Neuronal stem cell (in vitro differentiated cells): ENCODE measurements around the gene POLA2.

ENCODE experiments used
- DNase-seq: peaks from one replicate; pipeline ENCODE4 v3.0.0-alpha.2; 2013; ENCODE audit warnings: low spot score
- H2AFZ ChIP-seq: one replicate; pipeline ENCODE4 v1.6.1; 2013; ENCODE audit warnings: mild to moderate bottlenecking, low read length, inconsistent platforms
- H2AK5ac ChIP-seq: 2 replicates; pipeline ENCODE4 v1.6.1; 2013; ENCODE audit warnings: low read depth, mild to moderate bottlenecking, inconsistent platforms, low read length, moderate library complexity, mixed read lengths
- H2BK120ac ChIP-seq: 2 replicates; pipeline ENCODE4 v1.6.1; 2013; ENCODE audit warnings: low read depth, mild to moderate bottlenecking, inconsistent platforms, low read length, moderate library complexity, mixed read lengths
- H2BK12ac ChIP-seq: one replicate; pipeline ENCODE4 v1.6.1; 2013; ENCODE audit warnings: low read length, inconsistent platforms
- H2BK15ac ChIP-seq: 2 replicates; pipeline ENCODE4 v1.6.1; 2013; ENCODE audit warnings: mild to moderate bottlenecking, low read length, inconsistent platforms, mixed read lengths
- H2BK5ac ChIP-seq: one replicate; pipeline ENCODE4 v1.6.1; 2013; ENCODE audit warnings: inconsistent platforms, mild to moderate bottlenecking, low read length, moderate library complexity
- H3K14ac ChIP-seq: one replicate; pipeline ENCODE4 v1.6.1; 2013; ENCODE audit warnings: low read length, inconsistent platforms
- H3K18ac ChIP-seq: 2 replicates; pipeline ENCODE4 v1.6.1; 2013; ENCODE audit warnings: low read length, inconsistent platforms
- H3K23ac ChIP-seq: 2 replicates; pipeline ENCODE4 v1.6.1; 2013; ENCODE audit warnings: low read depth, mild to moderate bottlenecking, mixed read lengths, low read length, inconsistent platforms; ENCODE audit not compliant: poor library complexity
- H3K27ac ChIP-seq: replicated peaks from 3 replicates; pipeline ENCODE4 v1.5.1; 2013; ENCODE audit warnings: low read length, inconsistent platforms
- H3K27me3 ChIP-seq, 3 experiments: 2 replicates each; pipeline ENCODE4 v1.6.1; 2013; ENCODE audit warnings: low read length in 3 of 3, mild to moderate bottlenecking in 2 of 3, inconsistent platforms in 1 of 3, low read depth in 1 of 3, mixed read lengths in 1 of 3, moderate library complexity in 1 of 3; ENCODE audit not compliant: control insufficient read depth in 3 of 3, insufficient read depth in 3 of 3
- H3K36me3 ChIP-seq, 2 donors: replicated peaks in 1 of 2; 2 replicates each; pipeline ENCODE4 v1.6.1; 2013; ENCODE audit warnings: low read length in 2 of 2; ENCODE audit not compliant: control insufficient read depth in 2 of 2, insufficient read depth in 2 of 2
- H3K4ac ChIP-seq: 2 replicates; pipeline ENCODE4 v1.6.1; 2013; ENCODE audit warnings: inconsistent platforms, mild to moderate bottlenecking, low read length, moderate library complexity
- H3K4me1 ChIP-seq, 2 donors: 1 replicate in 1 of 2; 2 replicates in 1 of 2; pipeline ENCODE4 v1.6.1; 2013; ENCODE audit warnings: low read length in 2 of 2, low read depth in 1 of 2; ENCODE audit not compliant: control insufficient read depth in 2 of 2, insufficient read depth in 1 of 2
- H3K4me2 ChIP-seq: one replicate; pipeline ENCODE4 v1.6.1; 2013; ENCODE audit warnings: mild to moderate bottlenecking, low read length, inconsistent platforms; ENCODE audit not compliant: insufficient read depth, poor library complexity, severe bottlenecking
- H3K4me3 ChIP-seq, 2 donors: 2 replicates each; pipeline ENCODE4 v1.5.1; 2013; ENCODE audit warnings: low read length in 2 of 2, mild to moderate bottlenecking in 2 of 2, inconsistent platforms in 1 of 2, moderate library complexity in 1 of 2
- H3K79me1 ChIP-seq: one replicate; pipeline ENCODE4 v1.6.1; 2013; ENCODE audit warnings: low read depth, mild to moderate bottlenecking, inconsistent platforms, low read length, moderate library complexity
- H3K9ac ChIP-seq: one replicate; pipeline ENCODE4 v1.6.1; 2013; ENCODE audit warnings: mild to moderate bottlenecking, low read depth, low read length, inconsistent platforms; ENCODE audit not compliant: poor library complexity
- H3K9me3 ChIP-seq, 2 donors: replicated peaks in 1 of 2; 2 replicates each; pipeline versions ENCODE3 to v1.6.1; 2013; ENCODE audit warnings: low read length in 2 of 2, mild to moderate bottlenecking in 2 of 2, inconsistent platforms in 1 of 2, low read depth in 1 of 2, mixed read lengths in 1 of 2, moderate library complexity in 1 of 2; ENCODE audit not compliant: control insufficient read depth in 2 of 2, insufficient read depth in 1 of 2
- H4K8ac ChIP-seq: one replicate; pipeline ENCODE4 v1.6.1; 2013; ENCODE audit warnings: low read depth, mild to moderate bottlenecking, inconsistent platforms, low read length, moderate library complexity
- H4K91ac ChIP-seq: one replicate; pipeline ENCODE4 v1.6.1; 2013; ENCODE audit warnings: low read length, low read depth, mild to moderate bottlenecking, inconsistent platforms; ENCODE audit not compliant: poor library complexity
- WGBS, 2 donors: extraction: QIAGEN DNeasy Blood & Tissue Kit; methylation state at CpG; one replicate each; pipeline ENCODE4 v1.1.7; 2013; ENCODE audit warnings: missing lambda C conversion rate in 2 of 2, mixed read lengths in 1 of 2; ENCODE audit not compliant: insufficient read length in 2 of 2, insufficient replicate concordance in 1 of 2; ENCODE audit errors: extremely low coverage in 2 of 2; 5-methylcytosine and 5-hydroxymethylcytosine counted together

The POLA2 gene

DNA sequence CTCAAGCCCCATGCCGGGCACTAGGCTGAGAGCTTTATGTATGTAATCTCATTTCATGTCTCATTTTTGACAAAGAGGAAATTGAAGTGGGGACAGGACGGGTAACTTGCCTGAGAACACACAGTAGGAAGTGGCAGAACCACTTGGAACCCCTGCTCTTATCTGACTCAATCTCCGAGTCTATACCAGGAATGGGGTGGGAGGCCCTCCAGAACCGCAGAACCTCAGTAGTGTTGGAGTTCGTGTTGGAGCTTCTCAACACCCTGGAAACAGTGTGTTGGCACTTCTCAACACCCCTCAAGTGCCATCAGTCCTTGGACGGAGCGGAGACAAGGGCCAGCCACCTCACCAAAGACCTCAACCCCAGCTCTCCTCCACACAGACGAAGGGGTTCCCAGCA lies 38.8 kb upstream of the POLA2 start:
- Histone ChIP-seq H2AFZ (no peak overlapping the region), H3K23ac (no peak overlapping the region), H2BK15ac (no peak overlapping the region), H3K9ac (no peak overlapping the region), H3K9me3 (no peaks in the 10 kb centered on the region), H3K27ac (no peak overlapping the region), H4K91ac (no peak overlapping the region), H3K4me2 (no peak overlapping the region), H3K4me3 (no peak overlapping the region), H2AK5ac (peak overlapping the region; percentile 68), H2BK5ac (no peak overlapping the region), H2BK12ac (no peak overlapping the region), H3K79me1 (peaks cover under 1% of the 10 kb centered on the region), H3K4me1 (peaks cover 5 to 6% of the 10 kb centered on the region in 2 donors), H2BK120ac (no peak overlapping the region), H4K8ac (no peak overlapping the region), H3K4ac (no peak overlapping the region), H3K14ac (no peak overlapping the region), H3K18ac (no peak overlapping the region), H3K27me3 (peaks cover 0 to 6% (median 4%) of the 10 kb centered on the region in 3 experiments), H3K36me3 (no peaks in the 10 kb centered on the region)
- no peak for DNase-seq
- no CpG with 5 or more reads among the region's 8 CpGs for WGBS, 2 donors

DNA sequence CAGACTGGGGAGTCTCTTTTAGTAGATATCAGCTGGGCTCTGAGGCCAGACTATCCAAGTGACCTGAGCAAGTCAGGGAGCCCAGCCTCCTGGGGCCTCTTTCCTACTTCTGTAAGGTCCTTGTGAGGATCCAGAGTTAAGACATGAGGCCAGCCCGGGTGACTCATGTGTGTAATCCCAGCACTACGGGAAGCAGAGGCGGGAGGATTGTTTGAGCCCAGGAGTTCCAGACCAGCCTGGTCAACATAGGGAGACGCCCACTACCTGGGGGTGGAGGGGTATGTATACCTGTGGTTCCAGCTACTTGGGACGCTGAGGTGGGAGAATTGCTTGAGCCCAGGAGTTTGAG lies 36.9 kb upstream of the POLA2 start:
- Histone ChIP-seq H3K27ac (no peak overlapping the region), H3K4me1 (peaks cover 5 to 6% of the 10 kb centered on the region in 2 donors), H3K4ac (no peak overlapping the region), H3K4me2 (no peak overlapping the region), H3K27me3 (peaks cover 0 to 6% (median 4%) of the 10 kb centered on the region in 3 experiments), H2BK12ac (no peak overlapping the region), H2BK120ac (no peak overlapping the region), H3K9ac (no peak overlapping the region), H3K9me3 (peaks cover 2 to 3% of the 10 kb centered on the region in 2 donors), H3K79me1 (peaks cover 3% of the 10 kb centered on the region), H2AFZ (peak overlapping the region; percentile 97), H3K23ac (no peak overlapping the region), H2BK5ac (peak overlapping the region; percentile 66), H3K36me3 (no peaks in the 10 kb centered on the region), H3K14ac (no peak overlapping the region), H2BK15ac (peak overlapping the region; percentile 60), H3K18ac (peak overlapping the region; percentile 52), H4K91ac (no peak overlapping the region), H3K4me3 (peak overlapping the region in 1 of 2 donors; percentile 37), H2AK5ac (no peak overlapping the region), H4K8ac (no peak overlapping the region)
- WGBS, 2 donors, result no CpG with 5 or more reads among the region's 5 CpGs
- DNase-seq, result no peak

DNA sequence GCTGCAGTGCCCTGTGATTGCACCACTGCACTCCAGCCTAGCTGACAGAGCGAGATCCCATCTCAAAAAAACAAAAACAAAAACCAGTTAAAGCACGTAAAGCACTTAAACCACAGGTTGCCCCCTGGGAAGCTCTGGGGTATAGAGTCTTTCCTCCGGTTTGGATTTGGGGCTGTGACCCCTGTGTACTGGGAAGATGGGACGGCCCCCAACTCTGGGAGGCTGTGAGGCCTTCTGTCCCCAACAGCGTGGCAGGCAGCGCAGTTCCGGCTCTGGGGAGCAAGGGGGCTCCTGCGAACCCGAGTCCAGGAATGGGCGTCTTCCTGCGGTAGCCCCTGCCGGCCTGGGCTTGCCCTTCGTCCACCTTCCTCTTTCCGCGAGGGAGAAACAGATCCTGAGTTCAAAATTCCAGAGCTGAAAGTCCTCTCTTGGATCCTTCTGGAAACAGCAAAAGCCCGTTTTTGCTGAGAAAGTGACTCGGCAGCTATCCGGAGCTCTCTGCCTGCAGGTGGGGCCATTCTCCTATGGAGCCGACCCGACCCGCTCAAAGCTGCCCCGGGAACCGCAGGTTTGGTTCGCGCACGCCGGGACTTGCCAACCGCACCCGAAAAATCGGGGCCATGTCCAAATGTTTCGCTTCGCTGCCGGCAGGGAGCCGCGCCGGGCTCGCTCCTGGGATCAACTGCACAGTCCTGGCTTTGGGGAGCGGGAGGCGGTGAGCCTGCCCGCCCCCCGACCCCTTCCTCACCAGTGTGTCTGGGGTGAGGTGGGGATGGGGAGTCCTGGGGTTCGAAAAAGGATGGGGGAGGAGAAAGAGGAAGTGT lies 36.3 kb upstream of the POLA2 start:
- Histone ChIP-seq H3K36me3 (no peaks in the 10 kb centered on the region), H2AK5ac (no peak overlapping the region), H3K18ac (peak overlapping the region; percentile 76), H2BK12ac (no peak overlapping the region), H3K9me3 (peaks cover 2 to 3% of the 10 kb centered on the region in 2 donors), H3K79me1 (peaks cover 3% of the 10 kb centered on the region), H3K27ac (no peak overlapping the region), H4K8ac (no peak overlapping the region), H3K4me3 (peak overlapping the region; percentile 37 to 70), H3K27me3 (peaks cover 0 to 6% (median 4%) of the 10 kb centered on the region in 3 experiments), H3K23ac (peak overlapping the region; percentile 15), H2BK120ac (no peak overlapping the region), H3K4me1 (peaks cover 5 to 6% of the 10 kb centered on the region in 2 donors), H3K14ac (no peak overlapping the region), H2BK15ac (peak overlapping the region; percentile 60), H4K91ac (no peak overlapping the region), H2AFZ (peak overlapping the region; percentile 97), H3K4me2 (peak overlapping the region; percentile 59), H2BK5ac (no peak overlapping the region), H3K9ac (peak overlapping the region; percentile 46), H3K4ac (no peak overlapping the region)
- peak; percentile 36 for DNase-seq
- WGBS, 2 donors, result no CpG with 5 or more reads among the region's 42 CpGs

- H4K91ac ChIP-seq, result no peak overlapping the region
- no CpG with 5 or more reads among the region's 7 CpGs for WGBS, 2 donors
- H2BK5ac ChIP-seq, result no peak overlapping the region
- peak overlapping the region; percentile 37 to 70 for H3K4me3 ChIP-seq
- H3K27me3 ChIP-seq, result peaks cover 0 to 6% (median 2%) of the 10 kb centered on the region in 3 experiments
- peaks cover 5 to 6% of the 10 kb centered on the region in 2 donors for H3K4me1 ChIP-seq
- H2BK120ac ChIP-seq, result no peak overlapping the region
- H2AK5ac ChIP-seq, result no peak overlapping the region
- no peak overlapping the region for H3K9ac ChIP-seq
- peak overlapping the region; percentile 76 for H3K18ac ChIP-seq
- H3K9me3 ChIP-seq, result peaks cover 2 to 3% of the 10 kb centered on the region in 2 donors
- no peak overlapping the region for H2BK15ac ChIP-seq
- peak overlapping the region; percentile 59 for H3K4me2 ChIP-seq
- peaks cover 3% of the 10 kb centered on the region for H3K79me1 ChIP-seq
- no peak overlapping the region for H3K27ac ChIP-seq
- peak overlapping the region; percentile 97 for H2AFZ ChIP-seq
- no peak overlapping the region for H2BK12ac ChIP-seq
- H4K8ac ChIP-seq, result no peak overlapping the region
- H3K23ac ChIP-seq, result no peak overlapping the region
- no peak overlapping the region for H3K4ac ChIP-seq
- no peaks in the 10 kb centered on the region for H3K36me3 ChIP-seq
- no peak overlapping the region for H3K14ac ChIP-seq
- DNase-seq, result no peak
Measured at GRCh38 chr11:65226103-65226442, 35.7 kb upstream of the POLA2 start.
